GM12891 (cell line): Measurements from ENCODE around the gene SYNPO2.

Experiments
- POLR2A ChIP-seq: IDR thresholded peaks from 2 replicates; pipeline ENCODE4 v1.6.1; 2011; ENCODE audit warnings: low read depth, low read length, control low read depth
- POLR2AphosphoS5 ChIP-seq: IDR thresholded peaks from 2 replicates; pipeline ENCODE4 v1.6.1; 2011; ENCODE audit warnings: low read depth, low read length, control low read depth
- POU2F2 ChIP-seq: IDR thresholded peaks from 2 replicates; pipeline ENCODE4 v1.6.1; 2011; ENCODE audit warnings: low read depth, mild to moderate bottlenecking, control low read depth, low read length, moderate library complexity
- SPI1 ChIP-seq: IDR thresholded peaks from 2 replicates; pipeline ENCODE4 v1.6.1; 2011; ENCODE audit warnings: low read depth, low read length, control low read depth
- TAF1 ChIP-seq: IDR thresholded peaks from 2 replicates; pipeline ENCODE4 v1.6.1; 2011; ENCODE audit warnings: low read depth, low read length, control low read depth

DNA sequence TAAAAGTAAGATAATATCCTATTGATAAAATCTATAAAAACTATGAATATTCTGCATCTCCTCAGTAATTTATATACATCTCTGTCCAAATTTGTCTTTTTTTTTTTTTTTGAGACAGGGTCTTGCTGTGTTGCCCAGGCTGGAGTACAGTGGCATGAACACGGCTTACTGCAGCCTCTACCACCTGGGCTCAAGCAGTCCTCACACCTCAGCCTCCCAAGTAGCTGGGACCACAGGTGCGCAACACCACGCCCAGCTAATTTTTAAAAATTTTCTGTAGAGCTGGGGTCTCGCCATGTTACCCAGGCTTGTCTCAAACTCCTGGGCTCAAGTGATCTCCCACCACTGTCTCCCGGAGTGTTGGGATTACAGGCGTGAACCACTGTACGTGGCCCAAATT is 40.4 kb upstream of the SYNPO2 start:
- no peak for TF ChIP-seq POLR2A
- no peak for TF ChIP-seq TAF1
- no peak for TF ChIP-seq SPI1
- no peak for TF ChIP-seq POLR2AphosphoS5
- no peak for TF ChIP-seq POU2F2
